ENCODE results near the gene RAB3B. TPM values are rescaled to one million over a fixed set of nuclear protein-coding genes. Genes with fewer than 3 reads are reported as not detected.
"Not testable (repeated sequence)": the region's sequence is repeated elsewhere in the genome, so short reads cannot be mapped to it uniquely, and the experiment has no call there.

Gene RAB3B
- total RNA-seq, 1 experiment from 2014 or later, result not detected

DNA sequence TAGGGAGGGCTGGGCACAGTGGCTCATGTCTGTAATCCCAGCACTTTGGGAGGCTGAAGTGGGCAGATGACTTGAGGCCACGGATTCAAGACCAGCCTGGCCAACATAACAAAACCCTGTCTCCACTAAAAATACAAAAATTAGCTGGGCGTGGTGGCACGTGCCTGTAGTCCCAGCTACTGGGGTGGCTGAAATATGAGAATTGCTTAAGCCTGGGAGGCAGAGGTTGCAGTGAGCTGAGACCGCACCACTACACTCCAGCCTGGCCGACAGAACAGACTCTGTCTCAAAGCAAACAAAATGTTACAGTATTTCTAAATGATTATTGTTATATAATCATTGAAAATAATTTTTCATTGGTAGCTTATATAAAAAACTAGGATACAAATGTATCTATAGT lies 38.3 kb upstream of the RAB3B start:
- H3K9me2 ChIP-seq (replicated peaks; ENCODE audit: insufficient read depth, low read length); H3K9me3 ChIP-seq (ENCODE audit: low read length); H3K4me3 ChIP-seq (ENCODE audit: low read length); H3K27me3 ChIP-seq (ENCODE audit: low read length); H2AFZ ChIP-seq (ENCODE audit: low read length); DNase-seq: not testable (repeated sequence)
- Histone ChIP-seq H3K27ac (ENCODE audit: low read length) (peak overlapping the region; percentile 82), H3K36me3 (ENCODE audit: insufficient read depth, low read length) (peaks cover 21% of the 10 kb centered on the region; the same call in 1 of the 2 replicates), H4K20me1 (ENCODE audit: insufficient read depth, low read depth, low read length) (peaks cover 13% of the 10 kb centered on the region; the same call in 1 of the 2 replicates), H3K4me1 (ENCODE audit: low read length) (peaks cover 48% of the 10 kb centered on the region), H3K79me2 (ENCODE audit: low read length) (peaks cover 48% of the 10 kb centered on the region), H3K9ac (ENCODE audit: low read length) (0 out of 2 replicates have a peak overlapping the region, but pooled peaks have one; percentile 13), H3K4me2 (ENCODE audit: low read depth, low read length, poor library complexity, severe bottlenecking) (peak overlapping the region; percentile 46)

DNA sequence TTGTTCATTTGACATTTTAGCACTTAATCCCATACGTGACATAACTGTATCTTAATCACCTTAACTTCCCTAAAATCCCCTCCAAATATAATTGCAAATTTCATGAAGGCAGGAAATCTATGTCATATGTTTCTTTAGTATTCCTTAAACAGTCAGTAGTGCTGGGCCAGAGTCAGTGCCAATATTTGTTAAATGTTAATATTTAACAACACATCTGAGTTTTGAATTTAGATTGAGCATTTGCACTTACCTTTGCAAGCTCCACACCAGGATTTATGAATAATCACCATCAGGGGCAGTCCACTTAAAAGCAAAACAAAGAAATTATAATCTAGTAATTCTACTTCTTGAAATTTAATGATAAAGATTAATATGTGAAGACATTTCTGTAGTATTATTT lies 37.8 kb upstream of the RAB3B start:
- H3K27me3 ChIP-seq (ENCODE audit: low read length), result no peaks in the 10 kb centered on the region
- H3K9me3 ChIP-seq (ENCODE audit: low read length), result no peaks in the 10 kb centered on the region
- H2AFZ ChIP-seq (ENCODE audit: low read length), result no peak overlapping the region
- peak overlapping the region; percentile 46 for H3K4me2 ChIP-seq (ENCODE audit: low read depth, low read length, poor library complexity, severe bottlenecking)
- peaks cover 13% of the 10 kb centered on the region; the same call in 1 of the 2 replicates for H4K20me1 ChIP-seq (ENCODE audit: insufficient read depth, low read depth, low read length)
- no peak for DNase-seq
- H3K79me2 ChIP-seq (ENCODE audit: low read length), result peaks cover 42% of the 10 kb centered on the region
- H3K27ac ChIP-seq (ENCODE audit: low read length), result peak overlapping the region; percentile 82
- H3K9me2 ChIP-seq (replicated peaks; ENCODE audit: insufficient read depth, low read length), result no peaks in the 10 kb centered on the region
- H3K4me1 ChIP-seq (ENCODE audit: low read length), result peaks cover 46% of the 10 kb centered on the region
- H3K36me3 ChIP-seq (ENCODE audit: insufficient read depth, low read length), result peaks cover 25% of the 10 kb centered on the region; the same call in 1 of the 2 replicates
- H3K9ac ChIP-seq (ENCODE audit: low read length), result peak overlapping the region; percentile 13; the same call in 1 of the 2 replicates
- no peak overlapping the region for H3K4me3 ChIP-seq (ENCODE audit: low read length)

DNA sequence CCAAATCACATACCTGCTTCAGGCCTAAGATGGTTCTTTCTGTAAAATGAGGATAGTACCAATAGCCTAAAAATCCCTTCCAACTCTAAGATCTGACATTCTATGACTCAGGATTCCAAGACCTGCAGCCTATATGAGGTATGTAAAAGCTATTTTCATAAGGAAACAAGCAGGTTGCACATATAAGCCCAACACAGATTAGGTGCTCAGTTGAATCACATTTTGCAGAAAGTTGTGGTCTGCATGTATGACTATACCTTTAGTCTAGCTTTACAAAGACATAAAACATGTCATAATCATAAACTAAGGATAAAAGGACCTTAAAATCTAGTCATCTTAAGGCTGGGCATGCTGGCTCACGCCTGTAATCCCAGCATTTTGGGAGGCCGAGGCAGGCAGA lies 35.8 kb upstream of the RAB3B start:
- no peak for DNase-seq
- Histone ChIP-seq H3K4me2 (ENCODE audit: low read depth, low read length, poor library complexity, severe bottlenecking) (no peak overlapping the region), H3K9me3 (ENCODE audit: low read length) (no peaks in the 10 kb centered on the region), H2AFZ (ENCODE audit: low read length) (no peak overlapping the region), H3K36me3 (ENCODE audit: insufficient read depth, low read length) (peaks cover 19% of the 10 kb centered on the region; the same call in 1 of the 2 replicates), H3K4me1 (ENCODE audit: low read length) (peaks cover 33% of the 10 kb centered on the region), H3K27ac (ENCODE audit: low read length) (no peak overlapping the region), H3K79me2 (ENCODE audit: low read length) (peaks cover 22% of the 10 kb centered on the region), H3K9me2 (replicated peaks; ENCODE audit: insufficient read depth, low read length) (no peaks in the 10 kb centered on the region), H4K20me1 (ENCODE audit: insufficient read depth, low read depth, low read length) (0 out of 2 replicates have a peak, but pooled peaks cover under 1% of the 10 kb centered on the region), H3K27me3 (ENCODE audit: low read length) (no peaks in the 10 kb centered on the region), H3K9ac (ENCODE audit: low read length) (no peak overlapping the region), H3K4me3 (ENCODE audit: low read length) (no peak overlapping the region)

DNA sequence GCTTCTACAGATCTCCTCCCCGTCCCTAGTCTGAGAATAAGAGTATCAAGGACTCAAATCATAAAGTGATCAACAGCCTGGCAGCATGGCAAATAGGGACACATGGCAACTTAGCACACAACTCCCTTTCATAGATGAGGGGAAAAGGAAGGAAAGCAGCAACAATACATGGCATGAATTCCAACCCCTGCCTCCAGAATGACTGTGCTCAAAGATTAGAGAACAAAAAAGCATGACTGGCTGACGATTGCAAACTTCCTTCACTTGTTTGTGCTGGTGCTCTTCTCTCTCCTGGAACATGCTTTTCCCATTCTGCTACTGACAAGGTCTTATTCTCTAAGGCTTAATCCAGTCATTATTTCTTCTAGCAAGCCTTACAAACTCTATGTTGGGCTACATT lies 31.6 kb upstream of the RAB3B start:
- H3K27ac ChIP-seq (ENCODE audit: low read length), result no peak overlapping the region
- H3K4me2 ChIP-seq (ENCODE audit: low read depth, low read length, poor library complexity, severe bottlenecking), result no peak overlapping the region
- no peak for DNase-seq
- no peaks in the 10 kb centered on the region for H3K27me3 ChIP-seq (ENCODE audit: low read length)
- no peaks in the 10 kb centered on the region for H3K79me2 ChIP-seq (ENCODE audit: low read length)
- H3K9me3 ChIP-seq (ENCODE audit: low read length), result no peaks in the 10 kb centered on the region
- no peak overlapping the region for H2AFZ ChIP-seq (ENCODE audit: low read length)
- H3K36me3 ChIP-seq (ENCODE audit: insufficient read depth, low read length), result peaks cover 27% of the 10 kb centered on the region; the same call in 1 of the 2 replicates
- no peaks in the 10 kb centered on the region for H3K4me1 ChIP-seq (ENCODE audit: low read length)
- H4K20me1 ChIP-seq (ENCODE audit: insufficient read depth, low read depth, low read length), result no peaks in the 10 kb centered on the region
- H3K4me3 ChIP-seq (ENCODE audit: low read length), result no peak overlapping the region
- no peaks in the 10 kb centered on the region for H3K9me2 ChIP-seq (replicated peaks; ENCODE audit: insufficient read depth, low read length)
- no peak overlapping the region for H3K9ac ChIP-seq (ENCODE audit: low read length)

DNA sequence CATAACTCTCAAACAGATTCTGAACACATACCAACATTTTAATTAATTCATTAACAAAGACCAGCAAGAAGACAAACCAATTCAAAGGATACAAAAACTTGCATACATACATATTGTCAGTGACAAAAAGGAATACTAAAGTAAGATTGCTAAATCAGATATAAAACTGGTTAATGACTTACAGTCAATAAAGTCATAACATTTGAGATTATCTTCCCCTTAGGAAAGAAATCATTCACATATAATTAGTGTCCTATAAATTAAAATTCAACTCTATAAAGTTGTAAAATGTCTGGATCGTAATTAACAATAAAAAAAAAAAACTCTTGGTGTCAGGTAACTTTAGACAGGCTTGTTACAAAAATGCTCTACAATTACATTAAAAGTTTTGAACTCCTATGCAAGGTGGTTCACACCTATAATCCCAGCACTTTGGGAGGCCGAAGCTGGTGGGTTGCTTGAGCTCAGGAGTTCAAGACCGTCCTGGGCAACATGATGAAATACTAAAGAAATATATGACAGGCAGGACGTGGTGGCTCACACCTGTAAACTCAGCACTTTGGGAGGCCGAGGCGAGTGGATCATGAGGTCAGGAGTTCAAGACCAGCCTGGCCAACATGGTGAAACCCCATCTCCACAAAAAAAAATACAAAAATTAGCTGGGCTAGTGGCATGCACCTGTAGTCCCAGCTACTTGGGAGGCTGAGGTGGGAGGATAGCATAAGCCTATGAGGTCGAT lies 17.7 kb upstream of the RAB3B start:
- H4K20me1 ChIP-seq (ENCODE audit: insufficient read depth, low read depth, low read length), result no peaks in the 10 kb centered on the region
- no peak for DNase-seq
- H3K4me1 ChIP-seq (ENCODE audit: low read length), result peaks cover 4% of the 10 kb centered on the region
- no peaks in the 10 kb centered on the region for H3K27me3 ChIP-seq (ENCODE audit: low read length)
- no peak overlapping the region for H2AFZ ChIP-seq (ENCODE audit: low read length)
- H3K27ac ChIP-seq (ENCODE audit: low read length), result no peak overlapping the region
- H3K36me3 ChIP-seq (ENCODE audit: insufficient read depth, low read length), result no peaks in the 10 kb centered on the region
- no peak overlapping the region for H3K9ac ChIP-seq (ENCODE audit: low read length)
- no peak overlapping the region for H3K4me3 ChIP-seq (ENCODE audit: low read length)
- no peak overlapping the region for H3K4me2 ChIP-seq (ENCODE audit: low read depth, low read length, poor library complexity, severe bottlenecking)
- H3K9me2 ChIP-seq (replicated peaks; ENCODE audit: insufficient read depth, low read length), result no peaks in the 10 kb centered on the region
- H3K9me3 ChIP-seq (ENCODE audit: low read length), result no peaks in the 10 kb centered on the region
- H3K79me2 ChIP-seq (ENCODE audit: low read length), result no peaks in the 10 kb centered on the region

DNA sequence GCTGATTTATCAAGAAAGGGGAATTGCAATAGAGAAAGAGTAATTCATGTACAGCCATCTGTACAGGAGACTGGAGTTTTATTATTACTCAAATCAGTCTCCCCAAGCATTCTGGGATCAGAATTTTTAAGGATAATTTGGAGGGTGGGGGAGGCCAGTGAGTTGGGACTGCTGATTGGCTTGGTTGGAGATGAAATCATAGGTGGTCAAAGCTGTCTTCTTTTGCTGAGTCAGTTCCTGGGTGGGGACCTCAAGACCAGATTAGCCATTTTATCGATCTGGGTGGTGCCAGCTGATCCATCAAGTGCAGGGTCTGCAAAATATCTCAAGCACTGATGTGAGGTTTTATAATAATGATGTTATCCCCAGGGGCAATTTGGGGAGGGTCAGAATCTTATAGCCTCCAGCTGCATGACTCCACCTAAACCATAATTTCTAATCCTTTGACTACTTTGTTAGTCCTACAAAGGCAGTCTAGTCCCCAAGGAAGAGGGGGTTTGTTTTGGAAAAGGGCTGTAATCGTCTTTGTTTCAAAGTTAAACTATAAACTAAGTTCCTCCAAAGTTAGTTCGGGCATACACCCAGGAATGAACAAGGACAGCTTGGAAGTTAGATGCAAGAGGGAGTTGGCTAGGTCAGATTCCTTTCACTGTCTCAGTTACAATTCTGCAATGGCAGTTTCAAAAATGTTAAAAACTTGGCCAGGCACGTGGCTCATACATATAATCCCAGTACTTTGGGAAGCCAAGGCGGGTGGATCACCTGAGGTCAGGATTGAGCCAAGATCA lies 16.9 kb upstream of the RAB3B start:
- Histone ChIP-seq H3K4me2 (ENCODE audit: low read depth, low read length, poor library complexity, severe bottlenecking) (no peak overlapping the region), H3K9ac (ENCODE audit: low read length) (no peak overlapping the region), H3K4me1 (ENCODE audit: low read length) (peaks cover 4% of the 10 kb centered on the region), H3K27ac (ENCODE audit: low read length) (no peak overlapping the region), H4K20me1 (ENCODE audit: insufficient read depth, low read depth, low read length) (no peaks in the 10 kb centered on the region), H3K79me2 (ENCODE audit: low read length) (no peaks in the 10 kb centered on the region), H3K9me3 (ENCODE audit: low read length) (no peaks in the 10 kb centered on the region), H3K4me3 (ENCODE audit: low read length) (no peak overlapping the region), H3K36me3 (ENCODE audit: insufficient read depth, low read length) (no peaks in the 10 kb centered on the region), H3K9me2 (replicated peaks; ENCODE audit: insufficient read depth, low read length) (no peaks in the 10 kb centered on the region), H3K27me3 (ENCODE audit: low read length) (no peaks in the 10 kb centered on the region), H2AFZ (ENCODE audit: low read length) (no peak overlapping the region)
- no peak for DNase-seq

DNA sequence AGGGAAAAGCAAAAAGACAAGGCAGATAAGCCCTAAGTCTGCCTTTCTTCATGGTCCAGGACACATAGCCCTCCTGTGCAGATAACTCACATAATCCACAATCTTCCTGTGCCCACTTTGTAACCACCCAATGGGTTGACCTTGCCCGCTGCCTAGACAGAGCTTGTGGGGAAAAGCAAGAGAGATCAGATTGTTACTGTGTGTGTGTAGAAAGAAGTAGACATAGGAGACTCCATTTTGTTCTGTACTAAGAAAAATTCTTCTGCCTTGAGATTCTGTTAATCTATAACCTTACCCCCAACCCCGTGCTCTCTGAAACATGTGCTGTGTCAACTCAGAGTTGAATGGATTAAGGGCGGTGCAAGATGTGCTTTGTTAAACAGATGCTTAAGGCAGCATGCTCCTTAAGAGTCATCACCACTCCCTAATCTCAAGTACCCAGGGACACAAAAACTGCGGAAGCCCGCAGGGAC lies 15.6 kb upstream of the RAB3B start:
- H3K4me3 ChIP-seq (ENCODE audit: low read length); H3K27ac ChIP-seq (ENCODE audit: low read length); H3K79me2 ChIP-seq (ENCODE audit: low read length); H3K27me3 ChIP-seq (ENCODE audit: low read length); H3K4me2 ChIP-seq (ENCODE audit: low read depth, low read length, poor library complexity, severe bottlenecking); DNase-seq; H3K9ac ChIP-seq (ENCODE audit: low read length); H3K4me1 ChIP-seq (ENCODE audit: low read length); H3K9me3 ChIP-seq (ENCODE audit: low read length); H3K9me2 ChIP-seq (replicated peaks; ENCODE audit: insufficient read depth, low read length); H3K36me3 ChIP-seq (ENCODE audit: insufficient read depth, low read length); H4K20me1 ChIP-seq (ENCODE audit: insufficient read depth, low read depth, low read length); H2AFZ ChIP-seq (ENCODE audit: low read length): not testable (repeated sequence)

DNA sequence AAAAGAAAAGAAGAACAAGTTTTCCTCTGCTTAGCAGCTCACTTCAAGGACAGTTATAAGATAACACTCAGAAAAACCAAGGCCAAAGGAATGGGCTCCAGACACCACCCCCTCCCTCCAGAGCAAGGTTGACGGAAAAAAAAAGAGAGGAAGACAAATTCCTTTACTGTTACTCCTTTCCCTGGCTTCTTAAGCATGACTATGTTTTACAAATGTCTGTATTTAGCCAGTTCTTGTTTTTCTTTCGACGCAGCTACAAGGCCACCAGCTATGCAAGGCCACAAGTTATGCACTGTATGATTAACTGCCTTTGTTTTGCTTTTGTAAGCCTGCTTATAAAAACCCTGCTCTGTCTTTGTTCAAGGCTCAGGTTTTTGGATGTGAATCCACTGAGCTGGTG lies 15.0 kb upstream of the RAB3B start:
- not testable (repeated sequence) for H3K9ac ChIP-seq (ENCODE audit: low read length); H3K36me3 ChIP-seq (ENCODE audit: insufficient read depth, low read length); H3K4me3 ChIP-seq (ENCODE audit: low read length); H2AFZ ChIP-seq (ENCODE audit: low read length); H3K9me2 ChIP-seq (replicated peaks; ENCODE audit: insufficient read depth, low read length); H3K4me1 ChIP-seq (ENCODE audit: low read length); H3K9me3 ChIP-seq (ENCODE audit: low read length); H3K27me3 ChIP-seq (ENCODE audit: low read length); H3K4me2 ChIP-seq (ENCODE audit: low read depth, low read length, poor library complexity, severe bottlenecking); H4K20me1 ChIP-seq (ENCODE audit: insufficient read depth, low read depth, low read length); DNase-seq; H3K79me2 ChIP-seq (ENCODE audit: low read length); H3K27ac ChIP-seq (ENCODE audit: low read length)
